NCI-H2029 treated with DMSO at 0.1 percent for 48 hours (cell line): ENCODE results near the gene FOXB1.
A peak's percentile ranks its signal among the peaks of the same experiment; 100 is the strongest.

Experiments used
- DNase-seq: peaks from one replicate; lab custom pipeline; 2025; lab: John Stamatoyannopoulos, UW

Gene FOXB1

DNA sequence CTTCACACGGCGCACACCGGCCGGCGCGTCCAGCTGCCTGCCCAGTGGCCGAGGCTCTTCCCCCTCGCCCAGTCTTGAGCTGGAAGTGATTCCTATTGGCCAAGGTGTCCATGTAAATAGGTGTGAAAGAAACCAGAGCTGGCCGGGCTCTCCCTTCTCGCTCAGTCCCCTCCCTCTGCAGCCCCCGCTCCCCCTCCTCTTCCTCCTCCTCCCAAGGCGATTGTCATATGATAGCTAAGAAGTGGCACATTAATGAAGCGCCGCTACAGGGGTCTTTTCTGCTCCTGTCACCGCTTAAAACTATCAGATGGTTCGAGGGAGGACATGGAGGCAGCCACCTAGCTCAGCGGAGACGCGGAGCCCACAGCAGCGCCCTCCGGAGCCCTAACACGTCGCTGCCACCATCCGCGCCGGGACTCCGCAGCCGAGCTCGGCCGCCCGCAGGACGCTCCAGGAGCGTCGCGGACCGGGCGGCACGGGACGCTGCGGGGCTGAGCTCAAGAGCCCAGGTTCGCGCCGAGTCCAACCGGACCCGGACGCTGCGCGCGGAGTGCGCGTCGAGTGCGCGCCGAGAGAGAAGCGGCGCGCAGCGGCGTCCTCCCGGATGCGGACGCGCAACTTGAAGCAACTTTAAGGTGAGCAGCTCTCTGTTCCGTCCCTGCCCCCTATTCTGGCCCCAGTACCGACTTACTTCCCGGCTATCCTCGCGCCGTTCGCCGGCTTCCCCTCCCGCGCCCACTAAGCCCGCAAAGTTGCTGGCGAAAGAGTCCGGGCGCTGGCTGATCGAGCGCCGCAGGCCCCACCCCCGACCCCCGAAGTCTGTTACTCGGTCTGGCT, at the start of gene FOXB1:
Gene FOXB1, plus strand, starts transcription at position 303 of the 837 bp plus-strand sequence. CDS start 653 bp downstream, outside the sequence.
- no peak for DNase-seq

DNA sequence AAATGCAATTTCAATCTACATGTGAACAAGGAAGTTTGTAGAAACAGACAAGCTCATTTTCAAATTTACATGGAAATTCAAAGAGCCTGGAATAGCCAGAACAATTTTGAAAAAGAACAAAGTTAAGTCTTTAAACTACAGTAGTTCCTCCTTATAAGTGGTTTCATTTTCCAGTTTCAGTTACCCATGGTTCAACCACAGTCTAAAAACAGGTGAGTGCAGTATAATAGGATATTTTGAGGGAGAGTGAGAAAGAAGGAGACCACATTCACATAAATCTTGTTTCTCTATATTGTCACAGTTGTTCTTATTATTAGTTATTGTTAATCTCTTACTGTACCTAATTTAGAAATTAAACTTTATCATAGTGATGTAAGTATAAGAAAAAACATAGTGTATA, 45.8 kb upstream of the FOXB1 start:
- no peak for DNase-seq

GRCh38 chr15:59960318-59960717, 43.8 kb upstream of the FOXB1 start:
- no peak for DNase-seq

DNA sequence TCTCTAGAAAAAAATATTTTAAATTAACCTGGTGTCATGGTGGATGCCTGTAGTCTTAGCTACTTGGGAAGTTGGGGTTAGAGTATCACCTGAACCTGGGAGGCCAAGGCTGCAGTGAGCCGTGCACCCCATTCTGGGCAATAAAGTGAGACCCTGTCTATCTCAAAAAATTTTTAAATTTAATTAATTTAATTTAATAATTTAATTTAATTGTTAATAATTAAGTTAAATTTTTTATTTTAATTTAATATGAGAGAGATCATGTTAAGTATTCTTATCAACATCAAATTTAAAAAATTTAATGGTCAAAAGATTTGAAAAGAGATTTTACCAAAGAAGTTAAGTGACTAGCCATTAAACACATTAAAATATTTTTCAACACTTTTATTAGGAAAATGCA, 40.8 kb upstream of the FOXB1 start:
- no peak for DNase-seq

GRCh38 chr15:59963925-59964324, 40.2 kb upstream of the FOXB1 start:
- DNase-seq: no peak

DNA sequence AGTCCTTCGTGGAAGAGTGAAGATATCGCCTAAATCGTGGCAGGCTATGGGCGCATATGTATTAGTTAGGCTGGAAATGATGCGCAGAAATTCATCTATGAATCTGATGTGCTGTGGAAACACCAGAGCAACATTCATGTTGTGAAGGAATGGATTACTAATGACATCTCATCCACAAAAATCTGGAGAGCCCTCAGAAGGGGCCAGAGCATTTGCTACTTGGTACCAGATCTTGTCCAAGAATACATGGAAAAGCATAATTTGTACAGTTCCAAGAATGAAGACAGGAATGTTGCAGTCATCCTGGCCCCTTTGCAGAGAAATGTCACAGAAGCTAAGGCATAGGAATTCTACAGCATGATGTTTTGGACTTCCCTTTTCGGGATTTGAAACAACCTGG, 38.4 kb upstream of the FOXB1 start:
- no peak for DNase-seq

GRCh38 chr15:59966262-59966661, 37.8 kb upstream of the FOXB1 start:
- no peak for DNase-seq

- no peak for DNase-seq
Measured at GRCh38 chr15:59968314-59968713, 35.8 kb upstream of the FOXB1 start.

GRCh38 chr15:59972241-59972640, 31.9 kb upstream of the FOXB1 start:
- DNase-seq: no peak

DNA sequence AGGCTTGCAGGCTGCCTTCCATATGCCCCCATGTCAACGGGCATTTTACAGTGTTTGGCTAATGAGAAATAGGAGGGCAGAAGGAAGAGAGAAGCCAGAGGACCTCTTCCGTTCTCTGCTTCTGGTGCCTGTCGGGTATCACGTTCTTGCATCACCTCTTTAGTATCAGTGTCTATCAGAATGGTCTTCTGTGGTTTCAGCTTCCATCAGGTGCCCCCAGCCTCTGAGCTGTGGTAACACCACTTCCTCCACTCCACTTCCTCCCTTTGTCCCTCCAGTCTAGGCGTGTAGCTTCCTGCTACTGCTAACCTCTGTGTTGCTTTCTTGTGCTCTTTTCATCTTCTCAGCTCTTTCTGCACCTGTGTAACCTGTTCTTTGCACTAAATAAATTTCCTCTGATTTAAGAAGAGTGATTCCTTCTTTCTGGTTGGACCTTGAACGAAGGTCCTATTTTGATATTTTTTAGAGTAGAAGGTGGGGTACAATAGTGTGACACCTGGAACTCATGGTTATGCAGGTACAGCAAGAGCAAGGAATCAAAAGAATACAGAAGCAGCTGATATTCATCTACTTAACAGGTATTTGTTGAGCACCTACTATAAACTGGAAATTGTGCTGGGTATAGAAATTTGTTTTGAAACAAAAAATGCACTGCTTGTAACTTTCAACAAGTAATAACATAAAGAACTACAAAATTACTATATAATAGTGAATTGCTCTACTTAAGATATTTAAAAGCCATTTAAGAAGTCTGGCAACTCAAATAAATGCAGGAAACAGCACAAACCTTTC, 27.4 kb upstream of the FOXB1 start:
- DNase-seq: no peak

GRCh38 chr15:59991834-59992233, 12.3 kb upstream of the FOXB1 start:
- peak; percentile 56 for DNase-seq

DNA sequence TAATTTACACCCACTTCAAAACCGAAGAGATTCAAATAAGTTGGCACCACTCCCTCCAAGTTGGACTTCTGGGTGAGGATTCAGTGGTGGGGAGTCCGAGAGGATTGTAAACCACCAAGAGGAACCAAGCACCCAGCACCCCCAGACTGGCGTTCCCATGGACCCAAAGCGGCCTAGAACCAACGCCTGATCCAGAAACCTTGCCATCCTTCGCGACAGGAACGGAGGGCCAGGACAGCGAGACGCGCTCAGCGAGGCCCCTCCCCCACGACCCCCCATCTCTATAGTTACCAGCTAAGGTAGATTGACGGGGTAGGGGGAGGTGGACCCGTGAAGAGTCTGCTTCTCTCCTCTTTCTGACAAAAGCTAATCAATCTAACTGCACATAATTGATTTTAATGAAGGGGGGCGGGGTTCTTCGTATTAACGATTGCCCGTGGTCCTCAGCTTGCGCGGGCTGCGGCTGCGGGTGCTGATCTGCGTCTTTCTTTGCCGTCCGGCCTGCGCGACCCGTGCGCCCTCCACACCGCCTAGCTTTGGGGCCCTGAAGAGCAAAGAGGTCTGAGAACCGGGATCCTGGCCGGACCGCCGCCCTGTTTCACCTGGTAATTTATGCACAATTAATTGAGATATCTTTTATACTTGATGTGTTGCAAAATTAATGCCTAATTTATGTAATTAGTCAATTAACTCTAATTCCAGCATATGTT, 10.9 kb upstream of the FOXB1 start:
- DNase-seq: no peak

GRCh38 chr15:59993950-59994401, 10.1 kb upstream of the FOXB1 start:
- no peak for DNase-seq

DNA sequence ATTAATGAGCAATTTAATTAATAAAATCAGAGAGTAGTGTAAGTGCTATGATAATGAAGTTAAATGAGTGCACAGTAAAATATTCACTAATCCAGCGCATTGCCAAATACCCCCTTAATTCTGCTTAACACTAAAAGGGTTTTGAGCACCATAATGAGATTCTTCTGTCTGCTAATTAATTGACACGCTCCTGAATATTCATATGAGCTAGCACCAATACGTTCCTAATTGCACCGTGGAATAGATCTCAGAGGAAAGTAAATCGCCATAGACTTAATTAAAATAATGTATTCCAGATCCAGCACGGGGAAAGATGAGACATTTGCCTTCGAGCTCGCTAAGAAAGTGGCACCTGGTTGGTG, 9.6 kb upstream of the FOXB1 start:
- no peak for DNase-seq

GRCh38 chr15:59994888-59995557, 9.1 kb upstream of the FOXB1 start:
- no peak for DNase-seq

- no peak for DNase-seq
Measured at GRCh38 chr15:59995568-59996297, 8.4 kb upstream of the FOXB1 start.

DNA sequence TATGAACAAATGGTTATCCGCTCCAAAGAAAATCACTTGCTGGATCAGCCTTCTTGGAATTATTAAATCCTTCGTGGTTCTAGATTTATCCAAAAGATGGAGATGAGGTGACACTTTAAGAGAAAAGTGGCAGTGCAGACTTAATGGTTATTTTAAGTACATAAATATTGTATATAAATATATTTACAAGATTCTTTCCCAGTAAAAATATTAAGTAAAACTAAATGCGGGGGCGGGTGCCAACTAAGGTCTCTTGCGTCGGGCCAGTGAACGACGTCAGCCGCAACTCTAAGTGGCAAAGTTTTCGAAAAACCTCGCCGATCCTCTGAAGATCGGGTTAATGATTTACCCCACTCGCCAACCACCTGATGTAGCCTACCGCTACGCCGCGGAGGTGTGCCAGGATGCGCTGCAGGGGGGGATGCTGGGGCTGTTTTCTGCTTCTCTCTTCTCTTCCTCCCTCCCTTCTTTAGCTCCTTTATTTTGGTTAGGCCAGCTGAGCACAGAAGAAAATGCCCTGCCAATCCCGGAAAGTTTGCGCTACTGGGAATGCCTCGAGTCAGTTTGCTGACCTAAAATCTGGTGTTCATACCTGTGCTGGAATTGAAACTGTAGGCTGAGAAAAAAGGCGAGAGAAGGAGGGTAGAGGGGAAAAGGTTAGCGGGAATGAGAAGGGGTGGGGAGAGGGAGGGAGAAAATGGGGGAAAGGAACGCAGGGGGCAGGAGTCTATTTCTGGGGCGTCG, 7.6 kb upstream of the FOXB1 start:
- DNase-seq: no peak

DNA sequence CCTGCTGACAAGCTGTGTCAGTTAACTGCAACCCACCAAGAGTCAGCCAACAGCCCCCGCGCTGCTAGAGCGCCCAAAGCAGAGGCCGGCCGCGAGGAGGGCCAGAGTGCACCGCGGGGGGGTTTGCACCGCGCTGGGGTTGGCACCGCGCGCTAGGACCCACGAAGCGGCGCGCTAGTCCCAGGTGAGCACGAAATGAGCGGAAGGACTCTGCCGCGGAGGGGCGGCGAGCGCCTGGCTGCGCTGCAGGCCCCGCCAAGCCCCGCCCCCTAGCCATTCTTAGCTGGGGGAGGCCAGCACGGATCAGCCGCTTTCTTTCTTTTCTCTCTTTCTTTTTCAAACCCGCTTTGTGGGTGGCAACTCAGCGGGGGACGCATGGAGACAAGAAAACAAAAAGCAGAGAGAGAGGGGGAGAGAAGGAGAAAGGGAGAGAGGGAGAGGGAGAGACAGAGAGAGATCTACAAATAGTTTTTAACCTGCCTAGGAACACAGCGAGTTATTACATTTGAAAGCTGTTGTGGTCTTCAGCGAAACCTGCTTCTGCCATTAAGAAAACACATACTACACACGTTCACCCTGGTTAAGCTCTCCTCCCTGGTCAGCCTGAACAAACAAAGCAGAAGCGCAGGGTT, 6.9 kb upstream of the FOXB1 start:
- DNase-seq: peak; percentile 30

DNA sequence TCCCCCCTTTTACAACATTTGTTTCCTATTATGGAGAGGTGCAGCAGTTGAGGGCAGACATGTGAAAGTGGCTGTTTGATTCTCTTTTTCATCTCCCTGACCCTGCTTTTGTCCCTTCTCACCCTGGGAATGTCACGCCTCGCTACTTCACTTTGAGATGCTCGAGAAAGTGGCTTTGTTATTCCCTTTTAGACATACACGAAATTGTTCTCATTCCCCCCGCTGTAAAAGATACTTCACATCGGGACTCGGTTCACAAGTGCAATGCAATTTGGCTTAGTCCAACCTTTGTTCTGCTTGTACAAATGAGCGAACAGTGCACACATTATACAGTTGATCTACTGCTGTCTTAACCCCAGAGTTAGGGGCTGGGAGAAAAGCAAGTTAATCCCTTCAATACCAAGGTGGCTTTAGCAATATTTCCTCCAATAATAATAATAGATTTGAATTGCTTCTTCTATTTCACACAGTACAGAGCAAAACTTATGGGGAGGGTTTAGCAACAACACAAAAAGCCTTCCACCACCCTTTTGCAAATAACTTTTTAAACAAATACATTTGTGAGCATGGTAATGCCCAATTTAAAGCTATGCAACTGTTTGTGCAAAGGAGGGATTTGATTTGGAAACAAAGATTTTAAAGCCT, 5.7 kb upstream of the FOXB1 start:
- DNase-seq: no peak
